Adipocyte (in vitro differentiated cells): ENCODE measurements around the gene HNF1B.

ENCODE experiments used
- DNase-seq: peaks from one replicate; pipeline ENCODE4 v3.0.0-alpha.2; 2015; ENCODE audit warnings: low read depth
- H3K27me3 ChIP-seq: replicated peaks from 2 replicates; pipeline ENCODE4 v1.7.0; 2013; ENCODE audit warnings: mild to moderate bottlenecking, low read length, moderate library complexity; ENCODE audit not compliant: control insufficient read depth, insufficient read depth
- H3K36me3 ChIP-seq: 2 replicates; pipeline ENCODE4 v1.7.0; 2013; ENCODE audit warnings: low read length, mild to moderate bottlenecking, moderate library complexity; ENCODE audit not compliant: control insufficient read depth, insufficient read depth, severe bottlenecking
- H3K4me1 ChIP-seq: 2 replicates; pipeline ENCODE4 v1.7.0; 2013; ENCODE audit warnings: mild to moderate bottlenecking, low read length, moderate library complexity; ENCODE audit not compliant: control insufficient read depth, insufficient read depth
- H3K4me3 ChIP-seq: 2 replicates; pipeline ENCODE4 v1.7.0; 2013; ENCODE audit warnings: mild to moderate bottlenecking, low read length, moderate library complexity
- H3K9ac ChIP-seq: 2 replicates; pipeline ENCODE4 v1.7.0; 2013; ENCODE audit warnings: mild to moderate bottlenecking, low read length, moderate library complexity
- H3K9me3 ChIP-seq: 2 replicates; pipeline ENCODE4 v1.7.0; 2013; ENCODE audit warnings: mild to moderate bottlenecking, low read length, moderate library complexity; ENCODE audit not compliant: control insufficient read depth

The HNF1B gene

DNA sequence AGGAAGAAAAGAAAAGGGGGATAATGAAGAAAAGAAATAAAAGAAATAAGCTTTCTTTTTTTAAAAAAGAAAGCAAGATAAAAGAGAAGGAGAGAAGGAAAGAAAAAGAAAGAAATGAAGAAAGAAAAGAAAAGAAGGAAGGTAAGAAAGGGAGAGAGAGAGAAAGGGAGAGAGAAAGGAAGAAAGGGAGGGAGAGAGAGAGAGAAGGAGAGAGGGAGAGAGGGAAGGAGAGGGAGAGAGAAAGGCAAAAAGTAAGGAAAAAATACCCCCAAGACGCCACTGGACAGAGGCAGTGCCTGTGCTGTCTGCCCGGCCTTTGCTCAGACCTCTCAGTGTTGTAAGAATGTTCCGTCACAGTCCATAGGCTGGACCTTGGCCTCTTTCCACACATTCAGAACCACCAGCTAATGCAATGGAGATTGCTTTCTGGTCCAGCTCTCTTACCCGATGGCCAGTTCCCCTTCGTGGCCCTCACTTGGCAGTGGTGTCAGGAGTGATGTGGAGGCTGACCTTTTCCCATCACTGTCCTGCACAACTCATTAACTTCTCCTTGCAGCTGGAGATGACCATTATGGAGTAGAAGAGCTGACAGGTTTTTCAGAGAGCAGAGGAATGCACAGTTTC lies 14.3 kb upstream of the HNF1B start:
- H3K36me3 ChIP-seq: no peaks in the 10 kb centered on the region
- no peak overlapping the region for H3K4me3 ChIP-seq
- peaks cover 38% of the 10 kb centered on the region for H3K27me3 ChIP-seq
- H3K4me1 ChIP-seq: peaks cover 2% of the 10 kb centered on the region
- no peak overlapping the region for H3K9ac ChIP-seq
- H3K9me3 ChIP-seq: no peaks in the 10 kb centered on the region
- peak; percentile 28 for DNase-seq

DNA sequence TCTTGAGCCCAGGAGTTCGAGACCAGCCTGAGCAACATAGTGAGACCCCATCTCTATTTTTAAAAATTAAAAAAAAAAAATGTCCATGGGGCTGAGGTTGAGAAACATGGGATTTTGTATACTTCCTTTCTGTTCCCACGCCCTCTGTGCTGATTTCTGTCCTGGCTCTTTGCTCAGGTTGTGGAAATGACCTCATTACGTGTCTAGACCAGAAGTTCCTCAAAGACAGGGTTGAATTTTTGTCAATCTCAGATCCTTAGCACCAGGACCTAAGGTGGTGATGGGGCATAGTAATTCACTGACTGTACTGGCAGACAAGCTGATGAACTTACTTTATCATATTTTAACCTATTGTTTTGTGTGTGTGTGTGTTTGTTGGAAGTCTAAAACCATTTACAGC lies 11.2 kb upstream of the HNF1B start:
- H3K4me1 ChIP-seq: peaks cover 2% of the 10 kb centered on the region
- no peak overlapping the region for H3K4me3 ChIP-seq
- H3K9ac ChIP-seq: no peak overlapping the region
- H3K36me3 ChIP-seq: no peaks in the 10 kb centered on the region
- peaks cover 26% of the 10 kb centered on the region for H3K27me3 ChIP-seq
- DNase-seq: no peak
- H3K9me3 ChIP-seq: no peaks in the 10 kb centered on the region

GRCh38 chr17:37755455-37755854 lies 10.6 kb upstream of the HNF1B start:
- Histone ChIP-seq H3K4me3 (no peak overlapping the region), H3K9me3 (no peaks in the 10 kb centered on the region), H3K27me3 (peaks cover 29% of the 10 kb centered on the region), H3K9ac (no peak overlapping the region), H3K36me3 (no peaks in the 10 kb centered on the region), H3K4me1 (peaks cover 2% of the 10 kb centered on the region)
- no peak for DNase-seq

DNA sequence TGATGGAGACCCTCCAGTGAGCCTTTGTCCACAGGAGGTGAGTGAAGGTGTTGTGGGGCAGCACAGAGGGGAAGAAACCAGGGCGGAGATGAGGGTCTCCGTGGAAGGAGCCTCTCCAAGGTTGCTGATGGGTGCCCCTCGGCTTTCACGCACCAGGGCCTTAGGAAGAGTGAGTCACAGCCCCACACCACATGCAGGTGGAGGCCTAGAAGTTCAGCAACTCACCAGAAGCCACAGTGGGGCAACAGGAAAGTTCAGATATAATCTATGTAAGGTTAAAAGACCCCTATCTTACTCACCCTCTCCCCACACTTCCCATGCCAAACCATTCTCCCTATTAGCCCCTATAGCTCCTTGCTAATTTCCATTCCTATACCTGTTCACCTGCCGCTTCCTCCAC lies 9.5 kb upstream of the HNF1B start:
- Histone ChIP-seq H3K9me3 (no peaks in the 10 kb centered on the region), H3K4me1 (peaks cover 2% of the 10 kb centered on the region), H3K9ac (no peak overlapping the region), H3K4me3 (no peak overlapping the region), H3K27me3 (peaks cover 36% of the 10 kb centered on the region), H3K36me3 (no peaks in the 10 kb centered on the region)
- no peak for DNase-seq

DNA sequence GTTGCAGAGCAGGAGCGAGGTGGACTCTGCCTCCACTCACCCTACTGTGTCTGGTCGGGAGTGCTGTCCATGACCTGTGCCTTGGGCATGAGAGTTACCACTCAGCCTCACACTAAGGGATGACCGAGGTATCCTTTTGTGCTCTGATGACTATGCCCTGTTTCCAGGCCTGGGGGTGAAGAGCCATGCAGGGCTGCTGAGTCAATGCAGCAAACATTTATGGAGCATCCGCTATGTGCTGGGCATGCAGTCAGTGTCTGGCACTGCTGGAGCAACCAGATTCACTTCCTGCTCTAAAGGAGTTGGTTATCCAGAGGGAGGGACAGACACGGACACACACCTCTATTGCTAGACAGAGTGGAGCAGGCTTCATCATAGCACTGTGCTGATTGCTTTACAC lies 7.6 kb upstream of the HNF1B start:
- no peaks in the 10 kb centered on the region for H3K36me3 ChIP-seq
- DNase-seq: peak; percentile 64
- H3K4me1 ChIP-seq: no peaks in the 10 kb centered on the region
- H3K9ac ChIP-seq: no peak overlapping the region
- H3K9me3 ChIP-seq: no peaks in the 10 kb centered on the region
- H3K4me3 ChIP-seq: no peak overlapping the region
- H3K27me3 ChIP-seq: peaks cover 41% of the 10 kb centered on the region

DNA sequence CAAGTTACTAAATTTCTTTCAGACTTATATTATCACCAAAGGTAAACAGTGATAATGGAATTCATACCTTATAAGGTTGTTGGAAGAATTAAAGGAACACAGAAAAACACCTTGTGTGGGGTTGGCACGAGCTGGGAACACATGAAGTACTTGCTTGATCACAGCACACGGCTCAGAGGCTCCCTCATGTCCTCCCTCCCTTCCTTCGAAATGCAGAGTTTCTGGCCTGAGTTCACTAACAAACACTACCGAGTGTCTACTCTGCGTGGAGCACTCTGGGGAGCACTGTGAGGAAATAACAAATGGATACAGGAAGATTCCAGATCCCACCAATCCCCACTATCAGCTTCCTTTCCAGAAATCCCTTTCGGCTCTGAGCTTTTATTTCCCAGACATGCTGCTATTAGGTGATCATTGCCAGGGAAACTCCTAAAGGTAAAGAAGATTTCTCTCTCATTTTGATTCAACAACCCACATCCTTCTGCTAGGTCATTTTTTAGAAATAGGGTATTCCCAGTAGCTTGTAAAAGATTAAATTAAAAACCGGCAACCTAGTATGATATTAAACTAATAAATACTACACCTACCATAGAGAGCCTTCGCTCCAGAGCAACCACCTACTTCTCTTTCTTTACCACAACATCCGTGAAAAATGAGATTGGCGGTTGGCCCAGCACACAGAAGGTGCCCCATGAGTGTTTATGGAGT lies 6.1 kb upstream of the HNF1B start:
- no peaks in the 10 kb centered on the region for H3K36me3 ChIP-seq
- H3K9ac ChIP-seq: no peak overlapping the region
- H3K4me3 ChIP-seq: no peak overlapping the region
- DNase-seq: no peak
- H3K9me3 ChIP-seq: no peaks in the 10 kb centered on the region
- H3K4me1 ChIP-seq: no peaks in the 10 kb centered on the region
- H3K27me3 ChIP-seq: peaks cover 53% of the 10 kb centered on the region

DNA sequence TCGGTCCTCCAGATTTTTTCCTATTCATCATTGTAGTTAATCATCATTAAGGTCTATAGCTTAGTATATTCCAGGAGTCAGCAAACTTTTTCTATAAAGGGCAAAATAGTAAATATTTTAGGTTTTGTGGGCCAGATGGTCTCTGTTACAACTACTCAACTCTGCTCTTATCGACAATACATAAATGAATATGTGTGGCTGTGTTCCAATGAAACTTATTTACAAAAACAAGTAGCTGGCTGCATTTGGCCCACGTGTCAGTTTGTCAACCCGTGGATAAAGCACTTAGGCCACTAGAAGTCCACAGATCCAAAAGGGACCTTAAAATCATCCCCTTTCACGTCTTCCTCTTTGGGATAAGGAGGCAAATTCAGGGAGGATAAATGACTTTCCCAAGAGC lies 5.4 kb upstream of the HNF1B start:
- Histone ChIP-seq H3K27me3 (peaks cover 57% of the 10 kb centered on the region), H3K36me3 (no peaks in the 10 kb centered on the region), H3K9me3 (no peaks in the 10 kb centered on the region), H3K4me3 (no peak overlapping the region), H3K4me1 (no peaks in the 10 kb centered on the region), H3K9ac (no peak overlapping the region)
- DNase-seq: no peak

- peaks cover 72% of the 10 kb centered on the region for H3K27me3 ChIP-seq
- no peak overlapping the region for H3K4me3 ChIP-seq
- H3K9me3 ChIP-seq: no peaks in the 10 kb centered on the region
- no peak overlapping the region for H3K9ac ChIP-seq
- no peak for DNase-seq
- H3K36me3 ChIP-seq: no peaks in the 10 kb centered on the region
- peaks cover 3% of the 10 kb centered on the region for H3K4me1 ChIP-seq
Observed at GRCh38 chr17:37747222-37747621, 2.4 kb upstream of the HNF1B start.

GRCh38 chr17:37746617-37747016 lies 1.8 kb upstream of the HNF1B start:
- Histone ChIP-seq H3K4me3 (no peak overlapping the region), H3K27me3 (peaks cover 75% of the 10 kb centered on the region)

GRCh38 chr17:37745801-37746426 lies 1.1 kb upstream of the HNF1B start:
- peaks cover 8% of the 10 kb centered on the region for H3K4me1 ChIP-seq
- H3K9ac ChIP-seq: no peak overlapping the region
- no peaks in the 10 kb centered on the region for H3K36me3 ChIP-seq
- no peaks in the 10 kb centered on the region for H3K9me3 ChIP-seq
- DNase-seq: no peak
- peaks cover 82% of the 10 kb centered on the region for H3K27me3 ChIP-seq
- H3K4me3 ChIP-seq: no peak overlapping the region

More at GRCh38 chr17:37746617-37747016, 1.8 kb upstream of the HNF1B start:
- no peaks in the 10 kb centered on the region for H3K36me3 ChIP-seq
- H3K9me3 ChIP-seq: no peaks in the 10 kb centered on the region
- peaks cover 8% of the 10 kb centered on the region for H3K4me1 ChIP-seq
- no peak for DNase-seq
- H3K9ac ChIP-seq: no peak overlapping the region

- Histone ChIP-seq H3K4me1 (peaks cover 8% of the 10 kb centered on the region), H3K27me3 (peaks cover 86% of the 10 kb centered on the region), H3K9me3 (no peaks in the 10 kb centered on the region), H3K4me3 (no peak overlapping the region), H3K36me3 (no peaks in the 10 kb centered on the region), H3K9ac (no peak overlapping the region)
- DNase-seq: no peak
Observed at GRCh38 chr17:37744633-37744927, 279 bp downstream of the HNF1B start.
